Suprapubic skin (tissue), 4 donors: ENCODE measurements around the gene OSBPL3. TPM values are rescaled to one million over a fixed set of nuclear protein-coding genes. Genes with fewer than 3 reads are reported as not detected.

Source experiments
- DNase-seq, 2 donors: peaks; one replicate each; pipeline ENCODE4 v3.0.0-alpha.2; 2019; ENCODE audit warnings: low spot score in 2 of 2
- H3K27ac ChIP-seq: fragments of 200-600 bp; sonication (generic); one replicate; pipeline ENCODE4 v1.5.1; 2019
- H3K27me3 ChIP-seq: fragments of 200-600 bp; sonication (generic); one replicate; pipeline ENCODE4 v1.5.1; 2019
- H3K36me3 ChIP-seq: fragments of 200-600 bp; sonication (generic); one replicate; pipeline ENCODE4 v1.5.1; 2019
- H3K4me1 ChIP-seq: fragments of 200-600 bp; sonication (generic); one replicate; pipeline ENCODE4 v1.5.1; 2019
- H3K4me3 ChIP-seq: fragments of 200-600 bp; sonication (generic); one replicate; pipeline ENCODE4 v1.5.1; 2019; ENCODE audit warnings: mild to moderate bottlenecking
- H3K9me3 ChIP-seq: fragments of 200-600 bp; sonication (generic); one replicate; pipeline ENCODE4 v1.5.1; 2019
- CTCF ChIP-seq, 2 donors: fragments of 200-600 bp in 1 of 2; fragments of 450-650 bp in 1 of 2; sonication (generic) in 1 of 2; IDR thresholded peaks; one replicate each; pipeline ENCODE4 v1.5.1; 2016 to 2019; ENCODE audit warnings: antibody characterized with exemption in 2 of 2, mild to moderate bottlenecking in 1 of 2, moderate library complexity in 1 of 2
- EP300 ChIP-seq: sonication (generic); formaldehyde crosslinking; IDR thresholded peaks from one replicate; pipeline ENCODE4 v1.6.1; 2017; ENCODE audit warnings: antibody characterized with exemption
- POLR2A ChIP-seq, 2 donors: fragments of 450-650 bp; IDR thresholded peaks; one replicate each; pipeline ENCODE4 v1.6.1; 2017; ENCODE audit warnings: antibody characterized with exemption in 2 of 2, mild to moderate bottlenecking in 2 of 2, moderate library complexity in 2 of 2
- POLR2AphosphoS5 ChIP-seq, 3 donors: sonication (generic); formaldehyde crosslinking; IDR thresholded peaks; one replicate each; pipeline ENCODE4 v1.6.1; 2017; ENCODE audit warnings: antibody characterized with exemption in 3 of 3
- WGBS: methylation state at CpG from one replicate; pipeline ENCODE4 v1.1.5; 2018; 5-methylcytosine and 5-hydroxymethylcytosine counted together
- total RNA-seq, 4 donors: library from RNA; depleted of rRNA; stranded (reverse); fragments of >200 nt; gene quantifications; one replicate each; pipeline ENCODE4 v1.1.0, GENCODE V29; 2016

OSBPL3 gene
- total RNA-seq, 4 donors from 2014 or later, result 22.0 to 49.0 (median 27.3) TPM

GRCh38 chr7:24764011-24764410 is 216.0 kb downstream of the OSBPL3 start:
- no peaks in the 10 kb centered on the region for H3K9me3 ChIP-seq
- H3K27me3 ChIP-seq, result no peaks in the 10 kb centered on the region
- no peak for DNase-seq
- 44% methylated on average over 1 of the region's 1 CpG for WGBS
- no peaks in the 10 kb centered on the region for H3K36me3 ChIP-seq
- no peak overlapping the region for H3K27ac ChIP-seq
- TF ChIP-seq POLR2A (IDR thresholded peaks at IDR 0.05) (no peak), EP300 (no peak), POLR2AphosphoS5 (IDR thresholded peaks at IDR 0.05) (no peak), CTCF (IDR thresholded peaks at IDR 0.05) (no peak)
- no peaks in the 10 kb centered on the region for H3K4me1 ChIP-seq
- no peak overlapping the region for H3K4me3 ChIP-seq

- Histone ChIP-seq H3K27ac (no peak overlapping the region), H3K4me3 (no peak overlapping the region), H3K36me3 (no peaks in the 10 kb centered on the region), H3K27me3 (peaks cover 3% of the 10 kb centered on the region), H3K9me3 (no peaks in the 10 kb centered on the region), H3K4me1 (no peaks in the 10 kb centered on the region)
- whole genome bisulfite sequencing, result 79% methylated on average over 5 of the region's 5 CpGs
- no peak for TF ChIP-seq POLR2AphosphoS5 (IDR thresholded peaks at IDR 0.05)
- no peak for TF ChIP-seq POLR2A (IDR thresholded peaks at IDR 0.05)
- TF ChIP-seq EP300, result no peak
- TF ChIP-seq CTCF (IDR thresholded peaks at IDR 0.05), result no peak
- no peak for DNase-seq
Observed at GRCh38 chr7:24763303-24763901, 216.6 kb downstream of the OSBPL3 start.

GRCh38 chr7:24762771-24763170 is 217.2 kb downstream of the OSBPL3 start:
- no peak overlapping the region for H3K27ac ChIP-seq
- no peak for TF ChIP-seq POLR2AphosphoS5 (IDR thresholded peaks at IDR 0.05)
- TF ChIP-seq POLR2A (IDR thresholded peaks at IDR 0.05), result no peak
- TF ChIP-seq CTCF (IDR thresholded peaks at IDR 0.05), result no peak
- TF ChIP-seq EP300, result no peak
- no peak overlapping the region for H3K4me3 ChIP-seq
- 72% methylated on average over 7 of the region's 7 CpGs for WGBS
- H3K9me3 ChIP-seq, result no peaks in the 10 kb centered on the region
- no peak for DNase-seq
- peaks cover 9% of the 10 kb centered on the region for H3K27me3 ChIP-seq
- peaks cover 6% of the 10 kb centered on the region for H3K4me1 ChIP-seq
- H3K36me3 ChIP-seq, result no peaks in the 10 kb centered on the region

GRCh38 chr7:24760968-24761367 is 219.0 kb downstream of the OSBPL3 start:
- WGBS, result 82% methylated on average over 1 of the region's 1 CpG
- DNase-seq, result no peak
- Histone ChIP-seq H3K4me1 (peaks cover 19% of the 10 kb centered on the region), H3K27ac (no peak overlapping the region), H3K36me3 (no peaks in the 10 kb centered on the region), H3K4me3 (no peak overlapping the region), H3K9me3 (no peaks in the 10 kb centered on the region), H3K27me3 (peaks cover 16% of the 10 kb centered on the region)
- no peak for TF ChIP-seq POLR2AphosphoS5 (IDR thresholded peaks at IDR 0.05)
- no peak for TF ChIP-seq EP300
- TF ChIP-seq POLR2A (IDR thresholded peaks at IDR 0.05), result no peak
- TF ChIP-seq CTCF (IDR thresholded peaks at IDR 0.05), result no peak

- H3K4me3 ChIP-seq, result peak within 1 kb of the TSS; percentile 56
- 13% methylated on average over 43 of the region's 81 CpGs for WGBS
- H3K27ac ChIP-seq, result peak within 1 kb of the TSS; percentile 70
- no peak for DNase-seq
- TF ChIP-seq EP300 (no peak), CTCF (IDR thresholded peaks at IDR 0.05) (no peak), POLR2A (IDR thresholded peaks at IDR 0.05) (no peak), POLR2AphosphoS5 (IDR thresholded peaks at IDR 0.05) (no peak)
- peaks cover 16% of the 10 kb centered on the region for H3K27me3 ChIP-seq
- no peaks in the 10 kb centered on the region for H3K36me3 ChIP-seq
- H3K4me1 ChIP-seq, result peaks cover 21% of the 10 kb centered on the region
- H3K9me3 ChIP-seq, result no peaks in the 10 kb centered on the region
Observed at GRCh38 chr7:24757353-24758275, 222.4 kb downstream of the OSBPL3 start, which contains the start of gene GSDME. TSS of gene GSDME (minus strand) at chr7:24757464. CDS start at chr7:24749774, 7,690 bp downstream.
